ENCODE results near the gene SENP1. TPM values are rescaled to one million over a fixed set of nuclear protein-coding genes. Genes with fewer than 3 reads are reported as not detected.
A peak's percentile ranks its signal among the peaks of the same experiment; 100 is the strongest.

Gene SENP1
- polyA plus RNA-seq, 3 donors, result 22.1 to 27.4 (median 23.5) TPM

- no peak for DNase-seq (ENCODE audit: extremely low read depth in 1 of 11, low read depth in 9 of 11, low spot score in 4 of 11)
Observed at GRCh38 chr12:48045061-48045846, 60.6 kb downstream of the SENP1 start.

- no peak for DNase-seq (ENCODE audit: extremely low read depth in 1 of 11, low read depth in 9 of 11, low spot score in 4 of 11)
Observed at GRCh38 chr12:48044396-48044795, 61.5 kb downstream of the SENP1 start.

GRCh38 chr12:48043771-48044170, 62.1 kb downstream of the SENP1 start:
- no peak for DNase-seq (ENCODE audit: extremely low read depth in 1 of 11, low read depth in 9 of 11, low spot score in 4 of 11)

GRCh38 chr12:48041591-48042423, 64.1 kb downstream of the SENP1 start:
- DNase-seq (ENCODE audit: extremely low read depth in 1 of 11, low read depth in 9 of 11, low spot score in 4 of 11), result no peak

GRCh38 chr12:48040354-48040753, 65.5 kb downstream of the SENP1 start:
- no peak for DNase-seq (ENCODE audit: extremely low read depth in 1 of 11, low read depth in 9 of 11, low spot score in 4 of 11)

- DNase-seq (ENCODE audit: extremely low read depth in 1 of 11, low read depth in 9 of 11, low spot score in 4 of 11), result no peak
Observed at GRCh38 chr12:48039151-48039550, 66.7 kb downstream of the SENP1 start.

GRCh38 chr12:48038085-48038484, 67.8 kb downstream of the SENP1 start:
- no peak for DNase-seq (ENCODE audit: extremely low read depth in 1 of 11, low read depth in 9 of 11, low spot score in 4 of 11)

GRCh38 chr12:48037267-48037915, 68.5 kb downstream of the SENP1 start:
- DNase-seq (ENCODE audit: extremely low read depth in 1 of 11, low read depth in 9 of 11, low spot score in 4 of 11), result peak; percentile 45 to 85 (median 70)

GRCh38 chr12:48036818-48037217, 69.1 kb downstream of the SENP1 start:
- DNase-seq (ENCODE audit: extremely low read depth in 1 of 11, low read depth in 9 of 11, low spot score in 4 of 11), result no peak

GRCh38 chr12:48034835-48035805, 70.8 kb downstream of the SENP1 start:
- no peak for DNase-seq (ENCODE audit: extremely low read depth in 1 of 11, low read depth in 9 of 11, low spot score in 4 of 11)

- no peak for DNase-seq (ENCODE audit: extremely low read depth in 1 of 11, low read depth in 9 of 11, low spot score in 4 of 11)
Observed at GRCh38 chr12:48033451-48033850, 72.4 kb downstream of the SENP1 start.

- DNase-seq (ENCODE audit: extremely low read depth in 1 of 11, low read depth in 9 of 11, low spot score in 4 of 11), result no peak
Observed at GRCh38 chr12:48032597-48032996, 73.3 kb downstream of the SENP1 start.

- no peak for DNase-seq (ENCODE audit: extremely low read depth in 1 of 11, low read depth in 9 of 11, low spot score in 4 of 11)
Observed at GRCh38 chr12:48031135-48031960, 74.5 kb downstream of the SENP1 start.

GRCh38 chr12:48030173-48030650, 75.7 kb downstream of the SENP1 start:
- no peak for DNase-seq (ENCODE audit: extremely low read depth in 1 of 11, low read depth in 9 of 11, low spot score in 4 of 11)

GRCh38 chr12:48029491-48030172, 76.2 kb downstream of the SENP1 start:
- no peak for DNase-seq (ENCODE audit: extremely low read depth in 1 of 11, low read depth in 9 of 11, low spot score in 4 of 11)

GRCh38 chr12:48028541-48029431, 77.1 kb downstream of the SENP1 start:
- peak in 3 of 11 donors; percentile 39 to 49 (median 46) for DNase-seq (ENCODE audit: extremely low read depth in 1 of 11, low read depth in 9 of 11, low spot score in 4 of 11)
